HG03064 (cell line): Measurements from ENCODE around the gene FAM222B.
"Not testable (repeated sequence)": the region's sequence is repeated elsewhere in the genome, so short reads cannot be mapped to it uniquely, and the experiment has no call there.

Source experiments
- ATAC-seq: cut with Tn5 transposase; IDR thresholded peaks from one replicate; pipeline ENCODE4 v1.9.1; 2021; ENCODE audit warnings: low read depth; ENCODE audit not compliant: unreplicated experiment

FAM222B gene

GRCh38 chr17:28779601-28780000 lies 63.0 kb downstream of the FAM222B start:
- ATAC-seq = not testable (repeated sequence)

- ATAC-seq = no peak
These were observed 65.4 kb downstream of the FAM222B start for GRCh38 chr17:28777178-28777577.

- ATAC-seq = no peak
These were observed 68.4 kb downstream of the FAM222B start for GRCh38 chr17:28774206-28774605.

- no peak for ATAC-seq
These were observed 68.9 kb downstream of the FAM222B start for GRCh38 chr17:28773736-28774135.

- no peak for ATAC-seq
These were observed 77.6 kb downstream of the FAM222B start for GRCh38 chr17:28765038-28765437.

GRCh38 chr17:28763804-28764266 lies 78.8 kb downstream of the FAM222B start:
- no peak for ATAC-seq

GRCh38 chr17:28763137-28763799 lies 79.3 kb downstream of the FAM222B start:
- ATAC-seq = no peak

- no peak for ATAC-seq
These were observed 81.7 kb downstream of the FAM222B start for GRCh38 chr17:28760601-28761562.

GRCh38 chr17:28759256-28759865 lies 83.2 kb downstream of the FAM222B start:
- ATAC-seq = no peak

- ATAC-seq = no peak
These were observed 84.0 kb downstream of the FAM222B start for GRCh38 chr17:28758411-28759121.

GRCh38 chr17:28756049-28756804 lies 86.4 kb downstream of the FAM222B start:
- no peak for ATAC-seq

GRCh38 chr17:28755486-28755885 lies 87.1 kb downstream of the FAM222B start:
- ATAC-seq = no peak

- no peak for ATAC-seq
These were observed 90.8 kb downstream of the FAM222B start for GRCh38 chr17:28751600-28752366.

GRCh38 chr17:28750178-28751047 lies 92.2 kb downstream of the FAM222B start:
- no peak for ATAC-seq

GRCh38 chr17:28749516-28750177 lies 92.9 kb downstream of the FAM222B start:
- ATAC-seq = no peak

GRCh38 chr17:28748852-28749515 lies 93.6 kb downstream of the FAM222B start:
- ATAC-seq = no peak
